Measurements from ENCODE around the gene SEMG2. TPM values are rescaled to one million over a fixed set of nuclear protein-coding genes. Genes with fewer than 3 reads are reported as not detected.

Gene SEMG2
- total RNA-seq (2014; rRNA removed; shearing (Covaris generic)): not detected in 2 replicates
- not detected in 2 replicates for polyA plus RNA-seq (2016; fragmentation: Nextera tagmentation; extraction: Ambion mirVana)

- Histone ChIP-seq H2AFZ (no peak within 1 kb of the TSS), H3K27me3 (replicated peaks; ENCODE audit: insufficient read depth) (peaks cover 13% of the 10 kb centered on the region; the same call in 1 of the 2 replicates), H3K9me2 (ENCODE audit: insufficient read depth) (no peaks in the 10 kb centered on the region), H3K27ac (no peak within 1 kb of the TSS), H3K36me3 (ENCODE audit: low read depth) (no peaks in the 10 kb centered on the region), H3K79me2 (ENCODE audit: insufficient read depth) (no peaks in the 10 kb centered on the region), H3K4me1 (ENCODE audit: insufficient read depth) (no peaks in the 10 kb centered on the region), H3K4me2 (ENCODE audit: unreplicated experiment) (no peak within 1 kb of the TSS), H3K9me3 (ENCODE audit: low read depth) (no peaks in the 10 kb centered on the region), H3K9ac (no peak within 1 kb of the TSS), H4K20me1 (ENCODE audit: insufficient read depth) (no peaks in the 10 kb centered on the region), H3F3A (ENCODE audit: insufficient read depth) (no peaks in the 10 kb centered on the region), H3K4me3 (no peak within 1 kb of the TSS)
- WGBS, 2 experiments (ENCODE audit: low coverage in 1 of 2, low lambda C conversion rate in 2 of 2, missing lambda C conversion rate in 2 of 2): 60 to 62% methylated on average over 4 of the region's 4 CpGs
- no peak for DNase-seq
- TF ChIP-seq EZH2phosphoT487 (IDR thresholded peaks at IDR 0.05; ENCODE audit: insufficient read depth, low read depth): no peak
- TF ChIP-seq EZH2 (IDR thresholded peaks at IDR 0.05; ENCODE audit: insufficient read depth, poor library complexity, severe bottlenecking): no peak
- in situ Hi-C loops (cut with MboI): no loop called here
Measured at GRCh38 chr20:45221076-45221475, at the start of gene SEMG2. Gene SEMG2, plus strand, starts transcription at chr20:45221373. Its CDS starts 17 bp downstream, at chr20:45221390.

DNA sequence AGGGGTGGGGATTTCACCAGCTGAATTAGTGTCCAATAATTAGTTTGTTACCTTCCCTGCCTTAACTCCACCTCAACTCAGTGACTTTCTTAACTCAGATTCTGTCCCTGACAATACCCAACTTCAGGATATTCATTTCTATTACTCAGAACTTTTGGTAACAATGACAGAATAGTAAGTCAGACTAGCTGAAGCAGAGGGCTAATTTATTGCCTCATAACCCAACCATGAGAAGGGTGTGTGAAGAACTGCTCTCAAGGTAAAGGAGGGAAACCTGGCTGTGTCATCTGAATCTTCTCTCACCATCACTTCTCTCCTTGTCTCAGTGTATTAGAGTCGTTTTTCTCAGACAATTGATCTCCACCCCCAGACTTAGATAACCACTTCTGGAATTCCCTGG, 47.7 kb upstream of the SEMG2 start:
- TF ChIP-seq EZH2phosphoT487 (IDR thresholded peaks at IDR 0.05; ENCODE audit: insufficient read depth, low read depth) (no peak), EZH2 (IDR thresholded peaks at IDR 0.05; ENCODE audit: insufficient read depth, poor library complexity, severe bottlenecking) (no peak)
- WGBS, 2 experiments (ENCODE audit: low coverage in 1 of 2, low lambda C conversion rate in 2 of 2, missing lambda C conversion rate in 2 of 2): 0% methylated on average over 1 of the region's 1 CpG
- H3K4me1 ChIP-seq (ENCODE audit: insufficient read depth): no peaks in the 10 kb centered on the region
- H3K9me3 ChIP-seq (ENCODE audit: low read depth): no peaks in the 10 kb centered on the region
- in situ Hi-C loops (cut with MboI): no loop called here
- H3F3A ChIP-seq (ENCODE audit: insufficient read depth): no peaks in the 10 kb centered on the region
- H3K27ac ChIP-seq: no peak overlapping the region
- H2AFZ ChIP-seq: no peak overlapping the region
- no peak overlapping the region for H3K4me3 ChIP-seq
- H3K36me3 ChIP-seq (ENCODE audit: low read depth): no peaks in the 10 kb centered on the region
- no peaks in the 10 kb centered on the region; the same call in 1 of the 2 replicates for H3K27me3 ChIP-seq (replicated peaks; ENCODE audit: insufficient read depth)
- no peaks in the 10 kb centered on the region for H3K79me2 ChIP-seq (ENCODE audit: insufficient read depth)
- H3K9me2 ChIP-seq (ENCODE audit: insufficient read depth): no peaks in the 10 kb centered on the region
- no peak for DNase-seq
- H4K20me1 ChIP-seq (ENCODE audit: insufficient read depth): no peaks in the 10 kb centered on the region
- H3K9ac ChIP-seq: no peak overlapping the region
- H3K4me2 ChIP-seq (ENCODE audit: unreplicated experiment): no peak overlapping the region

DNA sequence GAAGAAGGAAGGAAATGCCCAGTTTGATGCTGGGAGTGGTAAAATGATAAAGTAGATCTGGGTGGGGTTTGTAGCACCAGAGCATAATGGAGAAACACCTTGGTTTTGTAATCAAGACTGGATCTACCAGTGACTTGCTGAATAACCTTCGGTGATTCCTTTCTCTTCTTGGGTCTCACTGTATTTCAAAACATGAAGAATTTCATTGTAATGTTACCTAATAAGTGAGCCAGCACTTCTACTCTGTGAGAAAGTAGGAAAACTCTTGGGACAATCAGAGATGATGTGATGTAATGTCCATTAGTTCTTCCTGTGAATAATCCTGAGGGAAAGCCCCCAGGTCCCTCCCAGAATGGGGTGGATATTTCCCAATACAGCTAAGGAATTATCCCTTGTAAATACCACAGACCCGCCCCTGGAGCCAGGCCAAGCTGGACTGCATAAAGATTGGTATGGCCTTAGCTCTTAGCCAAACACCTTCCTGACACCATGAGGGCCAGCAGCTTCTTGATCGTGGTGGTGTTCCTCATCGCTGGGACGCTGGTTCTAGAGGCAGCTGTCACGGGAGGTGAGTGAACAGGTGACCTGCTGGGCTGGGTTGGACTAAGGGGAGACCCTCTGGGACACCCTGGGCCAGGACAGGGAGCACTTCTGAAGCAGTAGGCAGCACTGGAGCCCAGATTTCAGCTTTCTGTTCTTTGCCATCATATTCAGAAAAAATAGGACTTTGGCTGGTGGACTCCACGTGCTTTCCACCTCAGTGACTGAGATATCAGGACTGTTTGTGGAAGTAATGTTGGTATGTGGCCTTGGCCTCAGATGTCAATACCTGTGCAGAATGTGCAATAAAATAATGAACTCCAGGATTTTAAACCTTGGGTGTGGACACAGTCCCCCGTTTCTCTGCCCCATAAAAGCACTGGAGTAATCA, 46.5 kb upstream of the SEMG2 start, which contains the start of gene PI3:
PI3 (plus strand) TSS at position 469 of the 931 bp plus-strand sequence; CDS start at position 490, 21 bp downstream.
- Histone ChIP-seq H3K79me2 (ENCODE audit: insufficient read depth) (no peaks in the 10 kb centered on the region), H4K20me1 (ENCODE audit: insufficient read depth) (no peaks in the 10 kb centered on the region), H3K27me3 (replicated peaks; ENCODE audit: insufficient read depth) (no peaks in the 10 kb centered on the region; the same call in 1 of the 2 replicates), H2AFZ (no peak within 1 kb of the TSS), H3K4me1 (ENCODE audit: insufficient read depth) (no peaks in the 10 kb centered on the region), H3K36me3 (ENCODE audit: low read depth) (no peaks in the 10 kb centered on the region), H3K4me2 (ENCODE audit: unreplicated experiment) (no peak within 1 kb of the TSS), H3F3A (ENCODE audit: insufficient read depth) (no peaks in the 10 kb centered on the region), H3K9me3 (ENCODE audit: low read depth) (no peaks in the 10 kb centered on the region), H3K4me3 (no peak within 1 kb of the TSS), H3K9ac (no peak within 1 kb of the TSS), H3K27ac (no peak within 1 kb of the TSS), H3K9me2 (ENCODE audit: insufficient read depth) (no peaks in the 10 kb centered on the region)
- in situ Hi-C loops (cut with MboI): no loop called here
- WGBS, 2 experiments (ENCODE audit: low coverage in 1 of 2, low lambda C conversion rate in 2 of 2, missing lambda C conversion rate in 2 of 2): 37 to 44% methylated on average over 8 of the region's 8 CpGs
- TF ChIP-seq EZH2 (IDR thresholded peaks at IDR 0.05; ENCODE audit: insufficient read depth, poor library complexity, severe bottlenecking) (no peak), EZH2phosphoT487 (IDR thresholded peaks at IDR 0.05; ENCODE audit: insufficient read depth, low read depth) (no peak)
- DNase-seq: no peak

GRCh38 chr20:45176526-45177267, 44.5 kb upstream of the SEMG2 start:
- TF ChIP-seq EZH2 (IDR thresholded peaks at IDR 0.05; ENCODE audit: insufficient read depth, poor library complexity, severe bottlenecking): no peak
- no peak for TF ChIP-seq EZH2phosphoT487 (IDR thresholded peaks at IDR 0.05; ENCODE audit: insufficient read depth, low read depth)
- no peaks in the 10 kb centered on the region for H3K4me1 ChIP-seq (ENCODE audit: insufficient read depth)
- H4K20me1 ChIP-seq (ENCODE audit: insufficient read depth): no peaks in the 10 kb centered on the region
- H3K9ac ChIP-seq: no peak overlapping the region
- no peaks in the 10 kb centered on the region for H3K36me3 ChIP-seq (ENCODE audit: low read depth)
- 59 to 66% methylated on average over 4 of the region's 4 CpGs for WGBS, 2 experiments (ENCODE audit: low coverage in 1 of 2, low lambda C conversion rate in 2 of 2, missing lambda C conversion rate in 2 of 2)
- in situ Hi-C loops (cut with MboI): no loop called here
- H3F3A ChIP-seq (ENCODE audit: insufficient read depth): no peaks in the 10 kb centered on the region
- H3K4me2 ChIP-seq (ENCODE audit: unreplicated experiment): no peak overlapping the region
- no peaks in the 10 kb centered on the region; the same call in 1 of the 2 replicates for H3K27me3 ChIP-seq (replicated peaks; ENCODE audit: insufficient read depth)
- no peaks in the 10 kb centered on the region for H3K79me2 ChIP-seq (ENCODE audit: insufficient read depth)
- no peak for DNase-seq
- no peak overlapping the region for H2AFZ ChIP-seq
- H3K4me3 ChIP-seq: no peak overlapping the region
- no peaks in the 10 kb centered on the region for H3K9me2 ChIP-seq (ENCODE audit: insufficient read depth)
- no peak overlapping the region for H3K27ac ChIP-seq
- no peaks in the 10 kb centered on the region for H3K9me3 ChIP-seq (ENCODE audit: low read depth)
